NCI-H82 treated with DMSO at 0.1 percent for 48 hours (cell line): ENCODE data around the gene BMPR1B.
"Not testable (repeated sequence)": the region's sequence is repeated elsewhere in the genome, so short reads cannot be mapped to it uniquely, and the experiment has no call there.

Experiments used
- DNase-seq: peaks from one replicate; lab custom pipeline; 2025; ENCODE audit not compliant: unreplicated experiment; lab: John Stamatoyannopoulos, UW

Gene BMPR1B

DNA sequence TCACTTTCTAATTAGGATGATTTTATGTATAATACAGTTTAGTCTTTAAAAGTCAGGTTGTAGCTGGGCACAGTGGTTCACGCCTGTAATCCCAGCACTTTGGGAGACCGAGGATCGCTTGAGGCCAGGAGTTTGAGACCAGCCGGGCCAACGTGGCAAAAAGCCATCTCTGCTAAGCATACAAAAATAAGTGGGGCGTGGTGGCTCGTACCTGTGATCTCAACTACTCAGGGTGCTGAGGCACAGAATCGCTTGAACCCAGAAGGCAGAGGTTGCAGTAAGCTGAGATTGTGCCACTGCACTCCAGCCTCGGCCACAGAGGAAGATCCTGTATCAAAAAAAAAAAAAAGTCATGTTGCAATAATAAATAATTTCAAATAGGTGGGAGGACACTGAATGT is 364.2 kb downstream of the BMPR1B start:
- DNase-seq, result no peak

GRCh38 chr4:95124906-95125504 is 367.2 kb downstream of the BMPR1B start:
- DNase-seq, result peak; percentile 5

- no peak for DNase-seq
These were observed 371.3 kb downstream of the BMPR1B start for GRCh38 chr4:95129031-95129430.

GRCh38 chr4:95129821-95130311 is 372.1 kb downstream of the BMPR1B start:
- no peak for DNase-seq

GRCh38 chr4:95134016-95134415 is 376.3 kb downstream of the BMPR1B start:
- DNase-seq, result not testable (repeated sequence)

- DNase-seq, result not testable (repeated sequence)
These were observed 381.7 kb downstream of the BMPR1B start for GRCh38 chr4:95139424-95139823.

DNA sequence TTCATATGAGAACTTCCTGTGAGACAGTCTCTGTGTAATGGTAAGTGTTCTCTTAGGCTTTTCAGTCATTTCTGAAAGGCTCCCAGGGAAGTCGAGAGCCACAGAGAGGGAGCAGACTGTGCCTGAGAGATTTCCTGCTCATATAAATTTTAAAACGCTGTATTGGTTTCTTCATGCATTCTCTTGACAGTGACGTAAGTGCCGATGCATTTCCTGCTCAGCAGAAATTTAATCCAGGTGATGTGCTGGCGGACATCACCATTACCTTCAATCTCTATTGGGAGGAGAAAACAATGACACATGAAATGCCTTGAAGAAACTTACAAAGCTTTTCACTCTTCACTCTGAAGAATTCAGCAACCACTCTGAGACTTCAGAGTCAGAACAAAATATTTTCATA is 383.6 kb downstream of the BMPR1B start:
- no peak for DNase-seq

DNA sequence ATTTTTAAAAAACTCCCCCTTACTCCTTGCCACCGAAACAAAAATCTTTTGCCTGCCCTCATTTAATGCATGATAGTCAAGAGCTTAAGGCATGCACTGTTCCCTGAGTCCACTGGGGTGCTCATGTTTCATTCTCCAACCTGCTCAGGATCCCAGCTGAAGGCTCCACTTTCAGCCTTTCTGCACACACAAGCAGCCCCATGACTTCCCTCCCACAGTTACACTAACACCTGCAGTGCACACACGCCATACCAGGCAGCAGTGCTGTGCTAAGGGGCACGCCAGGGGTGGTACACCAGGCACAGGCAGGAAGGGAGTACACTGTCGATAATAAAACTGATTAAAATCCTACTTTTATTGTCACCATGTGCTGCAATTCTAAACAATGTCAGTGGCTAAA is 385.2 kb downstream of the BMPR1B start:
- DNase-seq, result no peak

GRCh38 chr4:95151255-95151654 is 393.5 kb downstream of the BMPR1B start:
- DNase-seq, result no peak

- no peak for DNase-seq
These were observed 395.4 kb downstream of the BMPR1B start for GRCh38 chr4:95153182-95153581.

DNA sequence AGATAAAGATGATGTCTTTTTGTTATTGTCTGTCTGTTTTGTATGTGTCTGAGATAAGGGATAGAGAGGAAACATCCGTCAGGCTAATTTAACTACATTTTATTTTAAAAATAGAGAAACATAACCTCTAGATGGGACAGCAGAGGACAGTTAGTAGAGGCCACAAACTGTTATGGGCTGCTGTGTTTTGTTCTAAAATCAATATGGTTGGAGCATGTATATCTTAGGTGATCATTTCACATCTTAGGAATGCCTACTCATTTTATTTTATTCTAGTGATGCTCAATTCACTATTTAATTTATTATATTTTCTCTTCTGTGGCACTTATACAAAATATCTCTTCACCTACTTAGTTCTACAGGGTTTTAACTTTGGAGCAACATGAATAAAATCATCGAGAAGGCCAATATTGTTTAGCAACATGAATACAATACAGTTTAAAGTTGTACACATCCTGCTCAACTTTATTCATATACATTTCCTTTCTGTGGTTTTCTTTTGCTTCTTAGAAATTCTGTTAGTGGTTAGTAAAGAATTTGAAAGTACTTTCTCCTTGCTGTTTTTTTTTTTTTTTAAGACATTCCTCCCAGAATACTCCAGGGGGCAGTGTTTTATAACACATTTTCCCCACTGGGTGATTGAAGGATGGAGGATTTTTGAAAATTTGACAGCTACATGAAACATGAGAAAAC is 398.1 kb downstream of the BMPR1B start:
- DNase-seq, result no peak

DNA sequence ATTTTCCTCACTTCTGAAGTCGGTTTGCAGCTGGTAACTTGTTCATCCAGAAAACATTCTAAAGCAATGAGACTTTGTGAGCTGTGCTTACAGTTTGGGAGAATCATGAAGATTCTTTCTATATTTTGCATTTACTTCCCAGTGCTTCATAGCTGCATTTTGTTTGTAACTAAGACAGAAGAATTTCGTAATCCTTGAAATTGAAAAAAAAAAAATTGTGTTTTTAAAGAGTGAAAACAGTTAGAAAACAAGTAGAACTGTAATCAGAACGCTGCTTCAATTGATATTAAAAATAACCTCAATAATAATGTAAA is 398.7 kb downstream of the BMPR1B start:
- DNase-seq, result no peak

- DNase-seq, result no peak
These were observed 399.8 kb downstream of the BMPR1B start for GRCh38 chr4:95157596-95157995.

DNA sequence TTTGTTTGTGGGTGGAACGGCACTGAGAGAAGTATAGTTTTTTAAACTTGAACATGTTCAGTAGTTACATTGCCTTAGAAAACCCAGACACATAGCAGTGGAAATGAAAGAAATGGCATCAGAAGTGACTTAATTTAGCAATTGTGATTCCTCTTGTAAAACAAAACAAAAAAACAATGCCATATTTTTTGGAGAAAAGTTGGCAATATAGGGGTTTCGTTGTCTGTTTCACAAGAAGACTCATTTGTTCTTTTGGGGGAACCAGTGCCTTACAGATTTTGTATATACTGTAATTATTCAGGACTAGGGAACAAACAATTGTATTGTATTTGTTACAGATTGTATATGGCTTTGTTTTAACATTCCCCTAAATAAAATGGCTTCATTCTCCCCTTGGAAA is 400.3 kb downstream of the BMPR1B start:
- no peak for DNase-seq

DNA sequence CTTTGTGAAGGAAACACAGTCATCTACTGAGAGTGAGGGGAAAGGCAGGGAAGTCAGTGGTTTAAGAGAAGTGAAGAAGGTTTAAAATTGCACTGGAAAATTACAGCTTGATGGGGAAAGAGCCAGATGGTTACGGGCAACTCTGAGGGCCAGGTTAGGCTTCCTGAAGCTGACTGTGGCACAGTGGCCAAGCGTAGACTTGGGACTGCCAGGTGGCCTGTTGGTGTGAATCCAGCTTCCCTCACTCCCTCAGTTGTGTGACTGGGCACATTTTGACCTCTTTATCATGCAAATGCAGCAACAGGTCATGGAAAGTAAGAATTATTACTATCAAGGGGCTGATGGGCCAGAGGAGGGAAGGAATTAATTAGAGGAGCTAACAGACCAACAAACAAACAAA is 400.9 kb downstream of the BMPR1B start:
- no peak for DNase-seq

- DNase-seq, result no peak
These were observed 401.6 kb downstream of the BMPR1B start for GRCh38 chr4:95159384-95159783.

- no peak for DNase-seq
These were observed 404.2 kb downstream of the BMPR1B start for GRCh38 chr4:95161781-95162469.

- DNase-seq, result no peak
These were observed 405.1 kb downstream of the BMPR1B start for GRCh38 chr4:95162867-95163266.

DNA sequence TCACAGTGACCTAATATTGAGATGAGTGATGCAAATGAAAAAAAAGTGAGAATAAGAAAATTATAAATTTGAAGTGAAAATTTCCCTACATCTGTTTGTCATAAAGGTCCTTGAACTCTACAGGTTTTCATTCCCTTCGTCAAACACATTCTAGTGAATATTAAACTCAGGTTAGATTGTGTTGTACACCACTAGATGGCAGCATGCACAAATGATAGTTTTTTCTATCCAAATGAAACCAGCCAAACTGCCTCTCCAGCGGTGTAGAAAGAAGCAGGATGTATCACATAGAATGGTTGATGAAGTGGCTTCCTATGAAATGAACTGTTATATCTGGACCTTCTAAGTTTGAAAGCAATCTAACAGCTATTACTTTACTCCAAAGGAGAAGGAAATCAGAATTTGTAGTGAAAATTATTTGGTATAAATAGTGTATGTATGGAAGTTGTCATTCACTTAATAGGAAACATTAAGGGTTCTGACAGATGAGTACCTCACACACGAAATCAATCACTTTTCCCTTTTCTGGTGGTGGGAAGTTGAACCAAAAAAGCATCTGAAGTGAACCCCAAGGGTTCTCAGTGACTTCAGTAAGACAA is 408.3 kb downstream of the BMPR1B start:
- DNase-seq, result peak; percentile 46

DNA sequence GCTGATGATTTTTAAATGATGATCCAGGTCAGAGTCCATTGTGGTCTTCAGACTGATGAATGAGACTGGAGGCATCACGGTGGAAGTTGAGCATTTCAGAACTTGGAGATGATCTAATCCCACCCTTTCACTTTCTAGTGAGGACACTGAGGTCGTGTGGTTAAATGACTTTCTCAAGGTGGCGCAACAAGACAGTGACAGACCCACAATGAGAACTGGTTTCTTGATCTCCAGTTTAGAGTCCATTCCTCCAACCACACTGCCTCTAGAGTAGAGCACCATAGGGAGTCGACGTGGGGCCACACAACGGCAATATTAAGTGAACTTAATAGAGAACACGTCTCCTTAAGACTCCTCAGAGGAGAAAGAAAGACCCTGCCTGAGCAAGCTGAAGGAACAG is 410.1 kb downstream of the BMPR1B start:
- no peak for DNase-seq

DNA sequence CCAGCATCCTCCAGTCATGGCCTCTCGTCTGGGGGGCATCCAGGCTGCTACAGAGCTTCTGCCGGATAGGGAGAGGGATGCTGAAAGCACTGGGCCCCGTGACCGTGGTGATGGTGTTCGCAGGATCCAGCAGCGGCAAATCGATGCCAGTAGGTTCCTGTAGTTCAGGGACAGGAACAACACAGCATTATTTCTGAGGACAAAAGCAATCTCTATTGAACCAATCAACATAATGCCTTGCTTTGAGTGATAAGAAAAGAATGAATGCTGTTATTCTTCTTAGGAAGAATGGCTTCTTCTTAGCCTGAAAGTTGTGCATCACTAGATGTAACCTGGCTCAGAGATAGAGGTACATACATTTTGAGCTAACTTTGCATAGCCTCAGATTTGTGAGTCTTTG is 412.4 kb downstream of the BMPR1B start:
- no peak for DNase-seq

DNA sequence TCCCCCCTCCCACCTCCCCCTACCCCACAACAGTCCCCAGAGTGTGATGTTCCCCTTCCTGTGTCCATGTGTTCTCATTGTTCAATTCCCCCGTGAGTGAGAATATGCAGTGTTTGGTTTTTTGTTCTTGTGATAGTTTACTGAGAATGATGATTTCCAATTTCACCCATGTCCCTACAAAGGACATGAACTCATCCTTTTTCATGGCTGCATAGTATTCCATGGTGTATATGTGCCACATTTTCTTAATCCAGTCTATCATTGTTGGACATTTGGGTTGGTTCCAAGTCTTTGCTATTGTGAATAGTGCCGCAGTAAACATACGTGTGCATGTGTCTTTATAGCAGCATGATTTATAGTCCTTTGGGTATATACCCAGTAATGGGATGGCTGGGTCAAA is 413.6 kb downstream of the BMPR1B start:
- not testable (repeated sequence) for DNase-seq
